Measurements from ENCODE around the gene STK32C.
"Not testable (repeated sequence)": the region's sequence is repeated elsewhere in the genome, so short reads cannot be mapped to it uniquely, and the experiment has no call there.

STK32C gene

DNA sequence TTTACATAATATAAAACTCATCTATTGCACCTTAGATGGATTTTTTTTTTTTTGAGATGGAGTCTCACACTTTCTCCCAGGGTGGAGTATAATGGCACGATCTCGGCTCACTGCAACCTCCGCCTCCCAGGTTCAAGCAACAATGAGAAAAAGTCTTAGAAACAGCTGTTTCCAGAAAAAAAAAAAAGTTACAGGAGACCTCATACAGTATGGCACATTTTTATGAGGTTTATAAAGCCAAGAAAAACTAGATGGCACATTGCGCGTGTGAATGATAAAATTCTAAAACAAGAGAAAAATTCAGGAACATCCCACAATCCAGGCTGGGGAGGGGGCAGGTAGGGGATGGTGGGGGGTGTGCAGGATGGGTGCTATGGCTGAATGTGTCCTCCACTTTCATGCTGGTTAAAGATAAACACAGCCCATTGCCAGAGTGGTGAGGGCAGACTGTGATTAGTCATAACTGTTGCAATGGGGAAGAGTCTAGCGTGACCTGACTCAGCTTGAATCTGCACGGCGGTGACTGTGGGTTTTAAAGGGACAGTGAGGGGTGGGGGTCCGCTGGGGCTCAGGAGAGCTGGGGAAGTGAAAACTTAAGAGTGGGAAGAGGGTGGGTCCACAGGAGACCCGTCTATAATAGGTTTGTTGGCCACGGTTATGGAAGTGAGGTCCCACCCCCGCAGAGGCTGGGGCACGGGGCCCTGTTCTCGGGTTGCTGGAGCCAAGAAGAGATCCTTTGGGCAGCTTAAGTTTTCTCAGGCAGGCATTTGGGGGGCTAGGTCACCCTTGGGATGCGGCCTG is 12.3 kb upstream of the STK32C start:
- in situ Hi-C loops (cut with MboI; ENCODE audit: low sequenced_read_pairs): no loop called here

DNA sequence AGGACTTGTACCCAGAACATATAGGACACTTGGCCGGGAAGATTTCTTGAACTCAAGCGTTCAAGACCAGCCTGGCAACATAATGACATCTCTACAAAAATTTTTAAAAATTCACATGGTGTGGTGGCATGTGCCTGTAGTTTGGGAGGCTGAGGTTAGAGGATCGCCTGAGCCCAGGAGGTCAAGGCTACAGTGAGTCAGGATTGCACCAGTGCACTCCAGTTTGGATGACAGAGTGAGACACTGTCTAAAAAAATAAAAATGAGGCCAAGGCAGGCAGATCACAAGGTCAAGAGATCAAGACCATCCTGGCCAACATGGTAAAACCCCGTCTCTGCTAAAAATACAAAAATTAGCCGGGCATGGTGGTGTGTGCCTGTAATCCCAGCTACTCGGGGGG is 9.7 kb upstream of the STK32C start:
- in situ Hi-C loops (cut with MboI; ENCODE audit: low sequenced_read_pairs): not testable (repeated sequence)

DNA sequence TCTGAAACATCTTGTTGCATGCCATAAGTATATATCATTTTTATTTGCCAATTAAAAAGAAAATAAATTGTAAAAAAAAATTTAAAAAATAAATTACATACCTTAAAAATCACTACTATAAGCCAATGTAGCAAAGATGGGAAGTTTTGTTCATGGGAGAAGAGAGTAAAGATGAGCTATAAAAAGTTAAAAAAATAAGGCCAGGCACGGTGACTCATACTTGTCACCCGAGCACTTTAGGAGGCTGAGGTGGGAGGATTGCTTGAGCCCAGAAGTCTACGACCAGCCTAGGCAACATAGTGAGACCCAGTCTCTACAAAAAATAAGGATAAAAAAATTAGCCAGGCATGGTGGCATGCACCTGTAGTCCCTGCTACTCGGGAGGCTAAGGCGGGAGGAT is 8.4 kb upstream of the STK32C start:
- in situ Hi-C loops (cut with MboI; ENCODE audit: low sequenced_read_pairs): no loop called here

DNA sequence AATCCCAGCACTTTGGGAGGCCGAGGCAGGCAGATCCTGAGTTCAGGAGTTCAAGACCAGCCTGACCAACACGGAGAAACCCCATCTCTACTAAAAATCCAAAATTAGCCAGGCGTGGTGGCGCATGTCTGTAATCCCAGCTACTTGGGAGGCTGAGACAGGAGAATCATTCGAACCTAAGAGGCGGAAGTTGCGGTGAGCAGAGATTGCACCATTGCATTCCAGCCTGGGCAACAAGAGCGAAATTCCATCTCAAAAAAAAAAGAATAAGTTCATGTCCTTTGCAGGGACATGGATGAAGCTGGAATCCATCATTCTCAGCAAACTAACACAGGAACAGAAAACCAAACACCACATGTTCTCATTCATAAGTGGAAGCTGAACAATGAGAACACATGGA is 7.1 kb upstream of the STK32C start:
- in situ Hi-C loops (cut with MboI; ENCODE audit: low sequenced_read_pairs): not testable (repeated sequence)

DNA sequence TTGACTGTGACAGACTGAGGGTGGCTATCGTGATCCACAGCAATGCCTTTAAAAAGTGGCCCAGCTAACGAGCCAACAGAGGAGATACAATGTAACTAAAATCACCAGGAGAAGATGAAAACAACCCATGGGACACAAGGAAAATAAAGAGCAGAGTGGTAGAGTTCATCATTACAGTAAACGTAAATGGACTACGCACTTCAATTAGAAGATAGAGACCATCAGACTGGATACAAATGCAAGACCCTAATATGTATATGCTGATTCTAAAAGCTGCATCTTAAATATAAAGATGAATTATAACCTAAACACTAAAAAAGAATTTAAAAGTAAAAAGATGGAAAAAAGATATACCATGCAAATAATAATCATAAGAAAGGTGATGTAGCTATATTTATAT is 6.6 kb upstream of the STK32C start:
- in situ Hi-C loops (cut with MboI; ENCODE audit: low sequenced_read_pairs): no loop called here

DNA sequence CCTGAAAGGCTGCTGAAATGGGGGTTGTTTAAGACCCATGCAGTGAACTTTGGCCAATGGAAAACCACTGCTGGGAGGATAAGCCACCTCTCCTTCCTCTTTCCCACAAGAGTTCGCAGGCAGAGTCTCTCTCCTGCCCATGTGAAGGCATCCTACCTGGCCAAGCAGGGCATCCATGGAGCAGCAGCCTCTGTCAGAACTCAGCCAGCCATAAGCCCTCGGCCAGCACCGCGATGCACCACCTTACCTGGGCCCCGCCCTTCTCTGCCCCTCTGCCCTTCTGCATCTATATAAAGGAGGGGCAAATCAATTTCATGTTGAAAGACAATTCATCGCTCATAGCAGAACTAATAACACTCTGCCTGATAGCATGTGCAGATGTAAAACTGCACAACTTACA is 6.1 kb upstream of the STK32C start:
- in situ Hi-C loops (cut with MboI; ENCODE audit: low sequenced_read_pairs): no loop called here

DNA sequence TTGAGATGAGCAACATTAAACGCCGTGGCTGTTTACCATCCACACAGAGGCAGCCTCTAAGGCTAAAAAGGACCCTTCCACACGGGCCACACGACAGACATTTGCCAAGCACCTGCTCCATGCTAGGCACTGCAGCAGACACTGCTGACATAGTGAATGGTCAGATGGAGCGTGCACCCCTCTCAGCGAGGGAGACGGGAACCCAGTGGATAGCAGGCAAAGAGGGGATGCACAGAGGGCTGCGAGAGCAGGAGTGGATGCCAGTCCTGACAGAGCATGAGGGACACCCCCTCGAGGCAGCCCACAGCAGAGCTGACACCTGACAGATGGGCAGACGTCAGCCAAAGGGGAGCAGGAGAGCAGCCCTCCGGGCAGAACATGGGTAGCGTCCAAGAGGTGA is 5.6 kb upstream of the STK32C start:
- in situ Hi-C loops (cut with MboI; ENCODE audit: low sequenced_read_pairs): no loop called here

DNA sequence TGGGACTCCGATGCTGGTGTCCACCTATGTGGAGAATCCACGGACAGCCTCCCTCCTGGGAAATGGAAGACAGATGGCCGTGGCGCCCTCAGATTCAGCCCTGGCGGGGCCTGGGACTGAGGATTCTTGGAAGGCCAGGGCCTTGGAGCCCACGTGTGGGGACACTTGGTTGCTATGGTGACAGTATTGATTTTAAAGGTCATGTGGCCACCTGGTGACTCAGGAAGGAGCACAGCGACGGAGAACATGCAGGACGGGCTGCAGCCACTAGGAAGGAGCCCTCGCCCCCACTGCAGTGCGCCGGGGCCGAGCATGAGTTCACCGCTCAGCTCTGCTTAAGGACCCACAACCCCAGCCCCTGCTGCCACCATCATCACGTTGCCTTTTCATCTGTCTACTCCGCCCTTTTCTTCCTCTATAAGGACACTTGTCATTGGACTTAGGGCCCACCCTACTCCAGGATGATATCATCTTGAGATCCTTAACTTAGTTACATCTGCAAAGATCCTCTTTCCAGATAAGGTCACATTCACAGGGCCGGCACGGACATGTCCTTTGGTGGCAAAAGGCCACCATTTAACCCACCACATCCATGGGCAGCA is 3.7 kb upstream of the STK32C start:
- in situ Hi-C loops (cut with MboI; ENCODE audit: low sequenced_read_pairs): no loop called here

DNA sequence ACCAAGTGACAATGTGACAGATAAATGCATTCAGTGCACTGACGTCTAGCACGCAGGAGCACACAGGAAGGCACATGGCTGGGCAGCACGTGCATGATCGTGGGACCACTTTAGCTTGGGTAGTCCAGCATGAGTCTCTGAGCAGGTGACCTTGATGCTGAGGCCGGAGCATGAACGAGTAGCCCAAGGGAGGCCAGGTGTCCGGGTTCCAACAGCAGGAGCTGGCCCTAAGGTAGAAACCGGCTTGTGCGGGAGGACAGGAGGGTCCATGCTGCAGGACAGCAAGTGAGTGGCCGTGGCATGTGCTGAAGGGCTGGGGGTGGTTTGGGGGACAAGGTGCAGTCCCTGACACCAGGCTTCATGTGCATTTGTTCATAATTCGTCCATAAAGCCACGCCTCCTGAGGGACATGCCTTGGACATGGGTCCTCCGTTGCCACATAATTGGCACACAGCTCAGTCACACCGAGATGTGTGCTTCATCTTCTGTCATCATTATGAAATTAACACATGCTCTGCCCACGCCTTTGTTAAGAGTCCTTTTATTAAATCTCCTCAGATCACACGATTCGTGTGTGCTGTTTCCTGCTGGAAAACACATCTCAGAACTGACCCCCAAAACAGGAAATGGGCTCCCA is 3.1 kb upstream of the STK32C start:
- in situ Hi-C loops (cut with MboI; ENCODE audit: low sequenced_read_pairs): no loop called here

DNA sequence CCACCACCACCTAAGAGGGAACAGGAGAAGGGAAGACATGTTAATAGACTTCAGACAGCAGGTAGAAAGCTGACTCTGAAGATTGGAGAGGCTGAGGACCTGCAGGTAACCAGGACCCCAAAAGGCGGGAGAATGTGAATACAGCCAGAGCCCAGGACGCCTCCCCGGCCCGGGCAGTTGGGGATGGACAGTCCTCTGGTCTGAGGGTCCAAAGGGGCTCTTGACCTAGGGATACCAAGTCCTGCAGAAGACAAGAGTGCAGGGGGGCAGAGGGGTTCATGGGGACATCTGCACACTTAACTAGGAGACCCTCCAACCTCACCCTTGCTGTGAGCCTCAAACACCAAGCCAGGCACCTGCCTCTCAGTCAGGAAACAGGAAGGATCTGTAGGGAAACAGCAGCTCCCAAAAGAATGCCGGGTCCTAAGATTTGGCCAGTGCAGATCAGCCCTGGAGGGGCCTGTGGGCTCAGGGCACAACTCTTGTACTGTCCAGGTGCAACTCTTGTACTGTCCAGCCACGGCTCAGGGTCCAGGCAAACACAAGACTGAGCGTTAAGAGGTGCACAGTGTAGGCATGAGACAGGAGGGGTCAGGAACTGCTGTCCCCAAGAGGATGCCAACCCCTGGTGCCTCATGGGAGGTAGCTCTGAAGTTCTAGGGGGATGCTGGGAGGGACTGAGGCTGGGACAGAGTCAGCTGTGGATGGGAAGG is 2.3 kb upstream of the STK32C start:
- in situ Hi-C loops (cut with MboI; ENCODE audit: low sequenced_read_pairs): no loop called here

DNA sequence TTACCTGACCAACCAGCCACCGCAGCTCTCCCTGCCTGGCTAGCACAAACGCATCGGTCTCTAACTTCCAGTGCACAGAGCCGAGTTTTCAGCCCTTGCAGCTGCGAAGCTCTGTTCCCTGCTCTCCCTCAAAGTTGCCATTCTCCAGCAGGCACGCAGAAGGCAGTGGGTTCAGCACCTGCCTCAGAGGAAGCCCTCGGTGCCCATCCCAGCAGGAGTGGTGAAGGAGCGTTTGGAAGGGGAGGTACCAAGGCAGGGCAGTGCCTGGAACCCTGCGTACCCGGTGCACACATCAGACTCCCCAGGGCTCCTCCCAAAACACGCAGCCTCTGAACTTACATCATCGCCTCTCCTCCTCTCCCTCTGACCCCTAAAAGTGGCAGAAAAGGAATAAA is 1.7 kb upstream of the STK32C start:
- in situ Hi-C loops (cut with MboI; ENCODE audit: low sequenced_read_pairs): no loop called here

DNA sequence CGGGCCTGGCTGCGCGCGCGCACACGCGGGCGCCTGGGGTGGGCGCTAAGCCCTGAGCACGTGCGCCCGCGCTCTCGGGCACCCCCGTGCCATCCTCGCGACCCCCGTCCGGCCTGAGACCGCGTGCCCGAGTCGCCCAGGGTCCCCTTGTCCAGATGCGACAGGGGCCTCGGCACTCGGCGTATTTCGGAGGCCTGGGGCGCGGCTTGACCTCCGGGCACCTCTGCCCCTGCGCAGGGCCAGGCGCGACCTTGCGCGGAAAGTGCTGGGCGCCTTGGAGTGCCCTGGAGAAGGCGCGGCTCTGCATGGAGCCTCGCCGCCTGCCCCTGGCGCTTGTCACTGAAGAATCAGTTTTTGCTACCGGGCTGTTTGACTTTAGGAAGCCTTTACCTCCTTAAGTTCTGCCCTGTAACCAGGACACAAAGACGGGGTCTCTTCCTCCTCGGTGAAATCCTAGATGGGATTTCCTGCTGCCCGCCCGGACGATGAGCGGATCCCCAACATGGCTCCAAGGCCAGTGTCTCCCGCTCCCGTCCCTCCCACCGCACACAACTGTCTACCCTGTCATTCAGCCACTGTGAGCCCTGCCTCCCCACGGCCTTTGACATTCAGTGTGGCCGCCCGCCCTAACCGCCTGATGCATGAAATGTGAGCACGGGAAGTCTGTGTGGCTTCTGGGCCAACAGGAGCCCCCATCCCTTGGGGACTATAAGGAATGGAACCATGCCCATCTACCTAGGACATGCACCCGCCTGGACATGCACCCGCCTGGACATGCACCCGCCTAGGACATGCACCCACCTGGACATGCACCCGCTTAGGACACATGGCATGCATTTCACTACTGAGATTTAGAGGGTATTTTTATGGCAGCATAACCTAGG is 1.1 kb upstream of the STK32C start:
- in situ Hi-C loops (cut with MboI; ENCODE audit: low sequenced_read_pairs): no loop called here

DNA sequence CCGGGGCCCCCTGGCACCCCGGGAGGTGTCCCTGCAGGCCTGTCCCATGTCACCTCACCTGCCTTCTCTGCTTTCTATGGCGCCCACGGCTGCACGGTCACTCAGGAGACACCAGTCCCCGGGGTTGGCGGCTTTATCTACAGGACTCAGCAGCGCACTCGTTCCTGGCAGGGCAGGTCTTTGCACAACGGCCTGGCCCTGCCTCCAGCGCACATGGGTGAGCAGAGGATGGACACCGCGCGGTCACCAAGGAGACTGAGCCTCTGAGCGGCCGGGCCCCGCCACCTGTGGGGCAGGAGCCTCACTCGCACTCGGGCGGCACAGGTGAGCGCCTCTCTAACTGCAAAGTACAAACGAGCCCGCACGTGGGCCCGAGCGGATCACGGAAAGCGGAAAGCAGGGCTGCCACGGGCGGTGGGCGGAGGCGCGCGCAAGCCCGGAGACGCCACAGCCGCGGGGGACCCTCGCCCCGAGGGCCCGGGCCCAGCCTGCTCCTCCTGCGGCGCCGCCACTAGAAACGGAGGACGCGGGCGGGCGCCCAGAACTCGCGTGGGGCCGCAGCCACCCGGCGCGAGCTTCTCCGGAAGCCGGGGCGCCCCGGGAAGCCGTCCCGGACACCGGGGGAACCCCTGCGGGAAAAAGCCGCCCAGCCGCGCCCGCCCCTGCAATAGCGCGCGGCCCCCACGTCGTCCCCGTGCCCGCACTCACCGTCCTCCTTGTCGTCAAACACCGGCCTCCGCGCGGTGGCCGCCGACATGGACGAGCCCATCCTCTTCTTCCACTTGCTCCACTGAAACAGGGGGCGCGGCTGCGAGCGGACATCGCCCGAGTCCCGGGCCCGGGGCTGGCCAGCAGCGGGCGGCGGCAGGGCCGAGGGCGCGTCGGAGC is 642 bp downstream of the STK32C start:
- in situ Hi-C loops (cut with MboI; ENCODE audit: low sequenced_read_pairs): no loop called here

DNA sequence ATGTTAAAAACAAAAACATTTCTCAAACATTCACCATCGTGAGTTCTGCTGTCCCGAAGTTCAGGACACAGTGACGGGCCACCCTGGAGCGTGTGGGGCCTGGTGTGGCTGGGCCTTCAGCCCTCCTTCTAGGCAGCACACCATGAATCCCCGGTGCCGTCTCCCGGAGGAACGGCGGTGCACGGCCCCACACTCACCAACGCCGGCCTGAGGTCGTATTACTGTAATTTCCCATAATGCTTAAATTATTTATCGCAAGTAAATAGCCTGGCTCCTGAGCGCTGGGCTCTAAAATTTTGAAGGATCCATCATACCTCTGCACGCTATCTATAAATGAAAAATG is 1.4 kb downstream of the STK32C start:
- in situ Hi-C loops (cut with MboI; ENCODE audit: low sequenced_read_pairs): no loop called here

DNA sequence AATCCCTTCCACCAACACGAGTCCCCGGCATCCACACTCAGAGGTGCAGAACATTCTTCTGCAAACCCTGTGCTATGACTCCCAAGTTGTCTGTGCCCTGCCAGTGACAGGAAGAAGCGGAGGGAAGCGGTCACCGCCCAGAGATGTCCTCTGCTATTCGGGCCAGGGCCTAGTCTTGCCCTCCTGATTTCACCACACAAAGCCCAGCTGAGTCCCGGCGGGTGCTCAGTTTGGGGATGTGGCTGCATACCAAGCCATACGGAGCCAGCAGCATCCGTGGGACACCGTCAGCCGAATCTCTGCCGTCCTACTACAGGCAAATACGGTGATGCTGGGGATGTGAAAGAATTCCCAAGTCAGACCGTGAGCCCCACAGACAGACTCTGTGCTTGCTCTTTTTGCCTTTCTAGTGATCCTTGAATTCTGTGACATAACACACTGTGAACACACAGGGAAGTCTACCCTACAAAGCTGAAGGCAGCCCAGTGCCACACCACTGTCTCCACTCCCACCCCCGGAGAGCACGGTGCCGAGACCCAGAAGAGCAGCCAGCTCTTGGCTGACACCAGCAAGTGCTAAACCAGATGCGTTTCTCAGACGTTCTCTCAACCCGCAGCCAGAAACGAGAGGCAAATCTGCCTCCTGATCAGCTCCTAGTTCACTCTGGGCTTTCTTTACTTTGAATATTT is 2.0 kb downstream of the STK32C start:
- in situ Hi-C loops (cut with MboI; ENCODE audit: low sequenced_read_pairs): no loop called here

DNA sequence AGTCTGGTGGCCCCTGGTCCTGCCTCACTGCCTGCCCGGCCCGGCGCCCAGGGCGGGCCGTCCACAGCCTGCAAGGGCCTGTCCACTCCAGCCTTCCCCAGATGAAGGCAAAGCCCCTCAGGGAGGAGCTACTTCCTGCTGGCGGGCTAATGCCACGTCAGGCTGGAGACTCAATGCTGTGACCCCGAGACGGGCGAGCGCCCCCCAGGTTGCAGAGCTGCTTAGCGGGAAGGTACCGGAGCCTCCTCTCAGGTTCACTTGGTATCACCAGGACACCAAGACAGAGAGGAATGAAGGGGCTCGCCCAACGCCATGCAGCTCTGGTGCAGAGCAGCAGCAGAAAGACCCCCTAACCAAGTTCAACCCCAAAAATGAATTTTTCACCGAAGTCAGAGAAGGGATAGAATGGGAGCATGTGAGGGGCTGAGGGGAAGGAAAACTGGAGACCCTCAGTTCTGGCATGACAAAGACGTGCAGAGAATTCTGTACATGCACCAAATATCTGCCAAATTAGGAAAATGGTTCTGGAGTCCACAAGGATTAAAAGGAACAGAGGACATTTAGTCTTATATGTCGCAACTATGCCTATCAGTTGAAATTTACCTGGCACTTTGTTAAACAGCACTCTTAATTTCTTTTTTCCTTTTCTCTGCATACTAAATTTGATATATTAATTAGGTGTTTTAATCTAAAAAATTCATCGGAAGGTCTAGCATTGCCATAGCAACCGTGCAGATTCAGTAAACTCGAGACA is 2.8 kb downstream of the STK32C start:
- in situ Hi-C loops (cut with MboI; ENCODE audit: low sequenced_read_pairs): no loop called here

DNA sequence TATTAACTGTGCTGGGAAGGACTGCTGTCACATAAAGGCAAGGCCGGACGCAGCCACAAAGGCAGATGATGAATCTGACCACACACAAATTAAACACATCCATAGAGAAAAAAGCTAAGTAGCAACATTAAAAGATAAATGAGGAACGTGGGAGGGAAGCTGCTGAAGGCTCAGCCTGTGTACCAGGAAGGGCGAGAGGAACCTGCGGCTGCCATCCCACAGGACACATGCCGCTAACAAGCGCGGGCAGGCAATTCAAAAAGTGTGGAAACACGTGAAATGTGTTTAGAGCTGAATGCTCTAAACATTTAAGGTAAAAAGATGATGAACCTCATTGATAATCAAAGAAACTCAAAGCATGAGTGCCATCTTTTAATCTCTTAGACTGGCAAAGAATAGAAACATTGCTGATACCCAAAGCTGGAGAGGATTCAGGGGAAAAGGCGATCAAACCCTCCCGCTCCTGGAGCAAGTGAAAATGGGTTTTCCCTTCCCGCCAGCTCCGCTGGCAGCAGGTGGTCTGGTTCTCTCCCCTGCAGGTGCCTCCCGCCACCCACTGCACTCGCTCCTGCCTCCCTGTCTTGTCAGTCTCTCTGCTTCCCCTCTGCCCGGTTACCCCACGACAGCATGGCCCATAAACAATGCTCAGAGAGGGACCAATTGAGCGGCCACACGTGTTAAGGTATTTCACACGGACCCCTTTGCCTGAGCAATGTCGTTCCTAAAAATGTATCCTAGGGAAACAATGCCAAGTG is 4.2 kb downstream of the STK32C start:
- in situ Hi-C loops (cut with MboI; ENCODE audit: low sequenced_read_pairs): no loop called here
